Spleen (tissue), 11 donors: ENCODE results near the gene AVPR2. TPM values are rescaled to one million over a fixed set of nuclear protein-coding genes. Genes with fewer than 3 reads are reported as not detected.

Experiments used
- DNase-seq: peaks from one replicate; pipeline ENCODE4 v3.0.0-alpha.2; 2020
- H3K27ac ChIP-seq, 8 donors: fragments of 200-600 bp; sonication (generic) in 7 of 8; 1 replicate in 4 of 8; 2 replicates in 4 of 8; pipeline versions ENCODE4 v1.5.0 to v1.8.0; 2016 to 2021; ENCODE audit warnings: inconsistent platforms in 4 of 8, mild to moderate bottlenecking in 4 of 8, moderate library complexity in 1 of 8
- H3K27me3 ChIP-seq, 7 donors: fragments of 200-600 bp; sonication (generic) in 6 of 7; replicated peaks in 1 of 7; 1 replicate in 4 of 7; 2 replicates in 3 of 7; pipeline versions ENCODE4 v1.5.0 to v1.8.0; 2016 to 2021; ENCODE audit warnings: inconsistent platforms in 3 of 7, mild to moderate bottlenecking in 1 of 7
- H3K36me3 ChIP-seq, 6 donors: fragments of 200-600 bp; sonication (generic) in 5 of 6; 1 replicate in 4 of 6; 2 replicates in 2 of 6; pipeline versions ENCODE4 v1.5.0 to v1.8.0; 2016 to 2021; ENCODE audit warnings: inconsistent platforms in 2 of 6
- H3K4me1 ChIP-seq, 6 donors: fragments of 200-600 bp; sonication (generic) in 5 of 6; 1 replicate in 3 of 6; 2 replicates in 3 of 6; pipeline versions ENCODE4 v1.5.0 to v1.8.0; 2016 to 2021; ENCODE audit warnings: inconsistent platforms in 3 of 6
- H3K4me3 ChIP-seq, 8 donors: fragments of 200-600 bp; sonication (generic) in 7 of 8; 1 replicate in 4 of 8; 2 replicates in 4 of 8; pipeline versions ENCODE4 v1.5.0 to v1.8.0; 2016 to 2021; ENCODE audit warnings: inconsistent platforms in 4 of 8, mild to moderate bottlenecking in 4 of 8, moderate library complexity in 2 of 8
- H3K9me3 ChIP-seq, 8 donors: fragments of 200-600 bp; sonication (generic) in 7 of 8; 1 replicate in 4 of 8; 2 replicates in 4 of 8; pipeline versions ENCODE4 v1.5.0 to v1.8.0; 2016 to 2021; ENCODE audit warnings: inconsistent platforms in 4 of 8
- CTCF ChIP-seq, 11 experiments: fragments of 200-600 bp in 7 of 11; fragments of 450-650 bp in 4 of 11; sonication (generic) in 4 of 11; IDR thresholded peaks in 8 of 11; conservative IDR thresholded peaks in 3 of 11; 1 replicate in 7 of 11; 2 replicates in 4 of 11; pipeline versions ENCODE4 v1.4.0 to v1.8.0; 2016 to 2021; ENCODE audit warnings: antibody characterized with exemption in 11 of 11, inconsistent platforms in 4 of 11, mild to moderate bottlenecking in 1 of 11
- POLR2A ChIP-seq, 3 donors: fragments of 450-650 bp; IDR thresholded peaks; one replicate each; pipeline ENCODE4 v1.5.1; 2017; ENCODE audit warnings: antibody characterized with exemption in 3 of 3, mild to moderate bottlenecking in 1 of 3
- POLR2AphosphoS5 ChIP-seq, 3 donors: sonication (generic); formaldehyde crosslinking; IDR thresholded peaks; one replicate each; pipeline ENCODE4 v1.5.1; 2017; ENCODE audit warnings: antibody characterized with exemption in 3 of 3
- WGBS, 5 donors: extraction: QIAGEN DNeasy Blood & Tissue Kit in 3 of 5; methylation state at CpG; one replicate each; pipeline versions ENCODE4 v1.1.5 to v1.1.7; 2013 to 2018; 5-methylcytosine and 5-hydroxymethylcytosine counted together
- intact Hi-C: fragments of 100-400 bp; cut with DNase I; formaldehyde crosslinking; loops from one replicate; pipeline ENCODE4 v1.15.0; 2023; ENCODE audit warnings: low total_unique reads
- polyA plus RNA-seq, 3 donors: library from polyadenylated mRNA; stranded (reverse); fragments of 200-250 nt; gene quantifications; one replicate each; pipeline ENCODE4 v1.2.1, GENCODE V29; 2013
- total RNA-seq, 7 donors: library from RNA; depleted of rRNA in 3 of 7; stranded (reverse); fragments of >200 nt in 3 of 7; fragmentation: NEBNext Ultra II Directional in 4 of 7; extraction: Animal tissue kit (Norgen Biotek cat#: 25700) in 4 of 7; gene quantifications; one replicate each; pipeline versions ENCODE4 v1.1.0 to v1.2.1, GENCODE V29; 2016 to 2021
- donor health status: healthy with polysubstance abuse.
- donor health status: DM: no; HTN: no; CAD: no; lungs with moderate emphysema.
- donor health status: DM: no; HTN: no; CAD: no.
- donor health status: Bipolar disorder and iron deficiency.
- donor health status: healthy.
- donor health status: DM: no; HTN: no; CAD: no.
- donor health status: DM: yes; HTN: yes; CAD: no.

The AVPR2 gene
- total and polyA plus RNA-seq, 10 donors = 0.22 to 0.77 (median 0.39) TPM; not detected in 6

GRCh38 chrX:153913211-153913610, 8.7 kb downstream of the AVPR2 start:
- TF ChIP-seq CTCF (IDR thresholded peaks at IDR 0.05 in 8 of 11, conservative IDR thresholded peaks at IDR 0.05 in 3 of 11) (no peak), POLR2AphosphoS5 (IDR thresholded peaks at IDR 0.05) (no peak)
- H3K4me3 ChIP-seq = no peak overlapping the region
- WGBS, 5 donors = 81 to 98% (median 87%) methylated on average over 12 to 17 of the region's 17 CpGs; no CpG with 5 or more reads in 1 of the 5 donors
- intact Hi-C loops = no loop called here
- no peaks in the 10 kb centered on the region for H3K4me1 ChIP-seq
- peaks cover 0 to 24% (median 0%) of the 10 kb centered on the region in 7 donors for H3K27me3 ChIP-seq
- no peak overlapping the region for H3K27ac ChIP-seq
- peaks cover 0 to 100% (median 39%) of the 10 kb centered on the region in 6 donors for H3K36me3 ChIP-seq
- no peak for DNase-seq
- no peaks in the 10 kb centered on the region for H3K9me3 ChIP-seq

- Histone ChIP-seq H3K9me3 (no peaks in the 10 kb centered on the region), H3K27me3 (peaks cover 0 to 24% (median 0%) of the 10 kb centered on the region in 7 donors), H3K27ac (no peak overlapping the region), H3K4me1 (no peaks in the 10 kb centered on the region), H3K36me3 (peaks cover 0 to 100% (median 40%) of the 10 kb centered on the region in 6 donors), H3K4me3 (no peak overlapping the region)
- TF ChIP-seq POLR2A (IDR thresholded peaks at IDR 0.05) = no peak
- TF ChIP-seq CTCF (IDR thresholded peaks at IDR 0.05 in 8 of 11, conservative IDR thresholded peaks at IDR 0.05 in 3 of 11) = no peak
- peak in 1 of 3 donors; percentile 0 for TF ChIP-seq POLR2AphosphoS5 (IDR thresholded peaks at IDR 0.05)
- intact Hi-C loops = no loop called here
- DNase-seq = no peak
- 88 to 100% (median 92%) methylated on average over 10 to 17 of the region's 17 CpGs for WGBS, 5 donors
Observed at GRCh38 chrX:153913701-153914100, 9.2 kb downstream of the AVPR2 start.

GRCh38 chrX:153917869-153918268, 13.4 kb downstream of the AVPR2 start:
- no peaks in the 10 kb centered on the region for H3K9me3 ChIP-seq
- intact Hi-C loops = no loop called here
- no peak for DNase-seq
- peaks cover 0 to 91% (median 27%) of the 10 kb centered on the region in 6 donors for H3K36me3 ChIP-seq
- 88 to 95% (median 91%) methylated on average over 5 to 6 of the region's 6 CpGs for WGBS, 5 donors
- peaks cover under 1 to 24% (median 21%) of the 10 kb centered on the region in 6 donors for H3K4me1 ChIP-seq
- H3K27me3 ChIP-seq = peaks cover 0 to 18% (median 0%) of the 10 kb centered on the region in 7 donors
- H3K27ac ChIP-seq = no peak overlapping the region
- TF ChIP-seq POLR2AphosphoS5 (IDR thresholded peaks at IDR 0.05) = no peak
- TF ChIP-seq CTCF (IDR thresholded peaks at IDR 0.05 in 8 of 11, conservative IDR thresholded peaks at IDR 0.05 in 3 of 11) = no peak
- TF ChIP-seq POLR2A (IDR thresholded peaks at IDR 0.05) = no peak
- H3K4me3 ChIP-seq = no peak overlapping the region

GRCh38 chrX:153919281-153919680, 14.8 kb downstream of the AVPR2 start:
- Histone ChIP-seq H3K4me3 (no peak overlapping the region), H3K27ac (no peak overlapping the region), H3K36me3 (peaks cover 0 to 77% (median 17%) of the 10 kb centered on the region in 6 donors), H3K9me3 (no peaks in the 10 kb centered on the region), H3K4me1 (peaks cover 6 to 38% (median 35%) of the 10 kb centered on the region in 6 donors), H3K27me3 (peaks cover 0 to 18% (median 0%) of the 10 kb centered on the region in 7 donors)
- intact Hi-C loops = no loop called here
- 89 to 97% (median 92%) methylated on average over 3 to 13 of the region's 13 CpGs for WGBS, 5 donors
- no peak for DNase-seq
- TF ChIP-seq POLR2AphosphoS5 (IDR thresholded peaks at IDR 0.05) = no peak
- TF ChIP-seq POLR2A (IDR thresholded peaks at IDR 0.05) = no peak
- no peak for TF ChIP-seq CTCF (IDR thresholded peaks at IDR 0.05 in 8 of 11, conservative IDR thresholded peaks at IDR 0.05 in 3 of 11)
